GM12878 (cell line): ENCODE measurements around the gene SHQ1. TPM values are rescaled to one million over a fixed set of nuclear protein-coding genes. Genes with fewer than 3 reads are reported as not detected.

Source experiments
- ATAC-seq: fragments of 200-7000 bp; cut with Tn5 transposase; 3 replicates; pipeline ENCODE4 v1.9.1; 2020; ENCODE audit warnings: mild to moderate bottlenecking, moderate library complexity
- BruUV-seq: library from RNA; stranded (reverse); fragments of 400-500 nt; replicated peaks from 2 replicates; lab custom pipeline; 2021; lab: Mats Ljungman, UMichigan
- CTCF ChIA-PET: fragments of 300-600 bp; sonication (Branson Sonifier 250); formaldehyde crosslinking; extraction: SDS; loops from one replicate; lab custom pipeline; 2021; ENCODE audit warnings: inconsistent platforms; lab: Yijun Ruan, JAX
- POLR2A ChIA-PET: fragments of 350-600 bp; formaldehyde crosslinking; extraction: SDS; loops from one replicate; lab custom pipeline; 2021; ENCODE audit warnings: inconsistent platforms; lab: Charles Lee
- RAD21 ChIA-PET: fragments of 300-600 bp; sonication (Branson Sonifier 250); formaldehyde crosslinking; loops from one replicate; lab custom pipeline; 2023; ENCODE audit warnings: antibody characterized with exemption; ENCODE audit not compliant: unreplicated experiment; lab: Charles Lee
- SMC1A ChIA-PET: fragments of 300-600 bp; sonication (Branson Sonifier 250); formaldehyde crosslinking; loops from one replicate; lab custom pipeline; 2023; ENCODE audit not compliant: unreplicated experiment, uncharacterized antibody; lab: Charles Lee
- DNase-seq: peaks from one replicate; pipeline ENCODE4 v3.0.0-alpha.2; 2011; ENCODE audit warnings: low read depth, low spot score
- FAIRE-seq: peaks from 3 replicates; lab custom pipeline; 2011; peaks lifted over from hg19 to GRCh38; lab: Jason Lieb, UNC
- H2AFZ ChIP-seq: 2 replicates; pipeline ENCODE4 v1.6.0; 2011; ENCODE audit warnings: low read depth, low read length, control low read depth; ENCODE audit not compliant: control insufficient read depth
- H3K27ac ChIP-seq: 2 replicates; pipeline ENCODE4 v1.5.1; 2011; ENCODE audit warnings: control low read depth; ENCODE audit not compliant: control insufficient read depth, insufficient read depth
- H3K27me3 ChIP-seq, 2 experiments: replicated peaks in 1 of 2; 2 replicates each; pipeline versions ENCODE4 v1.6.0 to v1.6.1; 2011; ENCODE audit warnings: low read length in 1 of 2; ENCODE audit not compliant: control insufficient read depth in 2 of 2, insufficient read depth in 2 of 2
- H3K36me3 ChIP-seq, 2 experiments: 2 replicates each; pipeline ENCODE4 v1.5.1; 2011; ENCODE audit warnings: low read length in 1 of 2; ENCODE audit not compliant: control insufficient read depth in 2 of 2, insufficient read depth in 2 of 2
- H3K4me1 ChIP-seq: 2 replicates; pipeline ENCODE4 v1.6.1; 2011; ENCODE audit warnings: mild to moderate bottlenecking, low read length, moderate library complexity, mixed read lengths; ENCODE audit not compliant: control insufficient read depth, insufficient read depth
- H3K4me2 ChIP-seq: 2 replicates; pipeline ENCODE4 v1.6.0; 2011; ENCODE audit warnings: control low read depth; ENCODE audit not compliant: control insufficient read depth, insufficient read depth
- H3K4me3 ChIP-seq: fragments of 200-600 bp; sonication (generic); 2 replicates; pipeline ENCODE4 v1.5.1; 2016
- H3K79me2 ChIP-seq: 2 replicates; pipeline ENCODE4 v1.6.0; 2011; ENCODE audit warnings: low read length; ENCODE audit not compliant: control insufficient read depth, insufficient read depth
- H3K9ac ChIP-seq: 2 replicates; pipeline ENCODE4 v1.8.0; 2011; ENCODE audit warnings: low read length, control low read depth, mixed read lengths; ENCODE audit not compliant: control insufficient read depth, insufficient read depth
- H3K9me3 ChIP-seq: replicated peaks from 3 replicates; pipeline ENCODE4 v1.5.1; 2011; ENCODE audit warnings: mild to moderate bottlenecking, low read length; ENCODE audit not compliant: control insufficient read depth, insufficient read depth
- H4K20me1 ChIP-seq: 2 replicates; pipeline ENCODE4 v1.6.0; 2011; ENCODE audit not compliant: control insufficient read depth, insufficient read depth
- ATF7 ChIP-seq: fragments of 450-650 bp; IDR thresholded peaks from 2 replicates; pipeline ENCODE4 v1.6.1; 2016; ENCODE audit warnings: low read depth, mild to moderate bottlenecking
- CBFB ChIP-seq: IDR thresholded peaks from 2 replicates; pipeline ENCODE4 v1.6.1; 2016; ENCODE audit warnings: antibody characterized with exemption, low read depth
- CREM ChIP-seq: IDR thresholded peaks from 2 replicates; pipeline ENCODE4 v1.6.1; 2014; ENCODE audit warnings: antibody characterized with exemption, low read depth
- DPF2 ChIP-seq: fragments of 450-650 bp; IDR thresholded peaks from 2 replicates; pipeline ENCODE4 v1.6.1; 2017; ENCODE audit warnings: mild to moderate bottlenecking
- GABPA ChIP-seq: IDR thresholded peaks from 2 replicates; pipeline ENCODE4 v1.6.1; 2014; ENCODE audit warnings: antibody characterized with exemption, low read depth, mild to moderate bottlenecking, inconsistent platforms
- NR2C2 ChIP-seq: IDR thresholded peaks from 2 replicates; pipeline ENCODE4 v1.6.1; 2011; ENCODE audit warnings: borderline replicate concordance, low read depth; ENCODE audit not compliant: control insufficient read depth, insufficient read length
- NR2F1 ChIP-seq: fragments of 450-650 bp; conservative IDR thresholded peaks from 2 replicates; pipeline ENCODE4 v1.6.1; 2017; ENCODE audit warnings: mild to moderate bottlenecking
- RAD51 ChIP-seq: fragments of 450-650 bp; IDR thresholded peaks from 2 replicates; pipeline ENCODE4 v1.6.1; 2016; ENCODE audit warnings: moderate library complexity, mild to moderate bottlenecking, inconsistent platforms
- RBBP5 ChIP-seq: fragments of 200-600 bp; sonication (generic); conservative IDR thresholded peaks from 2 replicates; pipeline ENCODE4 v1.6.1; 2016
- RFX5 ChIP-seq: IDR thresholded peaks from 2 replicates; pipeline ENCODE4 v1.6.1; 2011; ENCODE audit warnings: low read depth, low read length, improper control_type of control experiment
- STAT1 ChIP-seq: fragments of 450-650 bp; conservative IDR thresholded peaks from 2 replicates; pipeline ENCODE4 v1.6.1; 2014; ENCODE audit warnings: antibody characterized with exemption, mild to moderate bottlenecking
- STAT3 ChIP-seq: IDR thresholded peaks from 2 replicates; pipeline ENCODE4 v1.6.1; 2011; ENCODE audit warnings: low read depth, low read length, improper control_type of control experiment
- WGBS: methylation state at CpG from one replicate; pipeline ENCODE4 v1.1.6; 2016; ENCODE audit warnings: low lambda C conversion rate; ENCODE audit not compliant: insufficient replicate concordance, insufficient coverage; ENCODE audit errors: missing lambda C conversion rate; 5-methylcytosine and 5-hydroxymethylcytosine counted together
- in situ Hi-C: fragments of 300-500 bp; cut with MboI; formaldehyde crosslinking; loops from 9 replicates; pipeline ENCODE4 v1.14.3; 2018; ENCODE audit warnings: mixed read lengths
- intact Hi-C: fragments of 100-400 bp; cut with micrococcal nuclease; formaldehyde crosslinking; loops from one replicate; pipeline ENCODE4 v1.14.2; 2022; ENCODE audit not compliant: unreplicated experiment
- polyA plus RNA-seq, 11 experiments: library from polyadenylated mRNA; depleted of rRNA in 4 of 11; unstranded in 6 of 11; stranded (reverse) in 5 of 11; fragments of >200 nt; fragmentation: Nextera tagmentation in 4 of 11; fragmentation: Illumina TruSeq in 1 of 11; extraction: Ambion mirVana in 4 of 11; extraction: Trizol in 1 of 11; gene quantifications; 1 replicate in 1 of 11; 2 replicates in 10 of 11; pipeline versions ENCODE4 v1.2.1 to v1.2.3, GENCODE V29; 2011 to 2016; ENCODE audit warnings: inconsistent platforms in 2 of 11, missing spikeins in 2 of 11, low read depth in 1 of 11
- total RNA-seq, 4 experiments: library from RNA; depleted of rRNA in 3 of 4; stranded (reverse); fragments of >200 nt in 3 of 4; fragmentation: Illumina TruSeq in 1 of 4; extraction: Trizol in 1 of 4; gene quantifications; 2 replicates each; pipeline versions ENCODE4 v1.2.1 to v1.2.3, GENCODE V29; 2013 to 2021
- TF ChIP-seq, protein P1 (sequence below): IDR thresholded peaks from 2 replicates; pipeline ENCODE4 v1.6.1; 2011; ENCODE audit warnings: mild to moderate bottlenecking, low read depth, low read length, moderate library complexity; ENCODE audit not compliant: insufficient replicate concordance
- TF ChIP-seq, protein P2 (sequence below): IDR thresholded peaks from 2 replicates; pipeline ENCODE4 v1.6.1; 2012; ENCODE audit warnings: low read length, inconsistent platforms

Gene SHQ1
- total and polyA plus RNA-seq, 10 of the 15 experiments (the other 5 are each of a cell fraction or from before 2014, with no cell fraction given), result 12.6 to 51.7 (median 24.5) TPM

DNA sequence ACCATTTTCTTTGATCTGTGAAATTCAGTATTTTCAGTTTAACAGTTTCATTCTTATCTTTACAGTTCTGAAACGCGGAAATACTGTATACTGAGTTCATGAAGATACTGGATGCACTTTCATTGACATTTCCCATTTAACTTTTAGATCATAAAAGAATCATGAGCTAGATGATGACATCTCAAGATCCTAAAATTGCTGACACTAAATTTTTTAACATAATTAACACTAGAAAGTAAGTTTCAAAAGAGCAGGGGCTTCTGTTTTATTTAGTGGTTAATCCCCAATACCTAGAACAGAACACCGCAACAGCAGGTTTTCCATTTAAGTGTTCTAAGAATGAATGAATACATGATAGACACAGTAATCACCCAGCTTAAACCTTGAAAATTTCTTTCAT is 54.2 kb downstream of the SHQ1 start:
- H4K20me1 ChIP-seq, result no peaks in the 10 kb centered on the region
- no peaks in the 10 kb centered on the region for H3K79me2 ChIP-seq
- WGBS, result 98% methylated on average over 3 of the region's 3 CpGs
- intact Hi-C loops (no loop called here), in situ Hi-C loops (no loop called here)
- H3K4me3 ChIP-seq, result no peak overlapping the region
- no peak overlapping the region for H2AFZ ChIP-seq
- ChIA-PET SMC1A (interaction anchor here (0.7 to 2.0 kb wide), 4 partner anchors 12 to 918 kb away, joined by 3 to 5 read pairs (median 3); no protein-coding TSS in a partner anchor), RAD21 (interaction anchor here (0.8 kb wide), 1 partner anchor 128 kb away, joined by 3 read pairs; no protein-coding TSS in a partner anchor), POLR2A (no interaction called here), CTCF (interaction anchor here (0.8 to 2.3 kb wide), 2 partner anchors 11 to 28 kb away, joined by 3 to 7 read pairs; no protein-coding TSS in a partner anchor)
- FAIRE-seq (no peak), DNase-seq (no peak), ATAC-seq (no peak)
- no TSS peak for BruUV-seq
- no peak overlapping the region for H3K9ac ChIP-seq
- TF ChIP-seq STAT3 (no peak), RAD51 (no peak), CBFB (no peak), ATF7 (no peak), GABPA (no peak), RBBP5 (no peak), NR2F1 (no peak), STAT1 (no peak), NR2C2 (no peak), DPF2 (no peak), CREM (no peak), RFX5 (no peak)
- TF ChIP-seq, protein P1, sequence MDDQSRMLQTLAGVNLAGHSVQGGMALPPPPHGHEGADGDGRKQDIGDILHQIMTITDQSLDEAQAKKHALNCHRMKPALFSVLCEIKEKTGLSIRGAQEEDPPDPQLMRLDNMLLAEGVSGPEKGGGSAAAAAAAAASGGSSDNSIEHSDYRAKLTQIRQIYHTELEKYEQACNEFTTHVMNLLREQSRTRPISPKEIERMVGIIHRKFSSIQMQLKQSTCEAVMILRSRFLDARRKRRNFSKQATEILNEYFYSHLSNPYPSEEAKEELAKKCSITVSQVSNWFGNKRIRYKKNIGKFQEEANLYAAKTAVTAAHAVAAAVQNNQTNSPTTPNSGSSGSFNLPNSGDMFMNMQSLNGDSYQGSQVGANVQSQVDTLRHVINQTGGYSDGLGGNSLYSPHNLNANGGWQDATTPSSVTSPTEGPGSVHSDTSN, result no peak
- TF ChIP-seq, protein P2, sequence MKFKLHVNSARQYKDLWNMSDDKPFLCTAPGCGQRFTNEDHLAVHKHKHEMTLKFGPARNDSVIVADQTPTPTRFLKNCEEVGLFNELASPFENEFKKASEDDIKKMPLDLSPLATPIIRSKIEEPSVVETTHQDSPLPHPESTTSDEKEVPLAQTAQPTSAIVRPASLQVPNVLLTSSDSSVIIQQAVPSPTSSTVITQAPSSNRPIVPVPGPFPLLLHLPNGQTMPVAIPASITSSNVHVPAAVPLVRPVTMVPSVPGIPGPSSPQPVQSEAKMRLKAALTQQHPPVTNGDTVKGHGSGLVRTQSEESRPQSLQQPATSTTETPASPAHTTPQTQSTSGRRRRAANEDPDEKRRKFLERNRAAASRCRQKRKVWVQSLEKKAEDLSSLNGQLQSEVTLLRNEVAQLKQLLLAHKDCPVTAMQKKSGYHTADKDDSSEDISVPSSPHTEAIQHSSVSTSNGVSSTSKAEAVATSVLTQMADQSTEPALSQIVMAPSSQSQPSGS, result no peak
- 0 out of 2 replicates have a peak, but pooled peaks cover 2% of the 10 kb centered on the region for H3K4me1 ChIP-seq
- H3K4me2 ChIP-seq, result no peak overlapping the region
- no peak overlapping the region for H3K27ac ChIP-seq
- H3K9me3 ChIP-seq, result no peaks in the 10 kb centered on the region
- no peaks in the 10 kb centered on the region for H3K27me3 ChIP-seq
- peaks cover 0 to 15% of the 10 kb centered on the region in 2 experiments; a peak in 2 of 4 replicates for H3K36me3 ChIP-seq
